SK-MEL-5 (cell line): Measurements from ENCODE around the gene CCDC171. TPM values are rescaled to one million over a fixed set of nuclear protein-coding genes. Genes with fewer than 3 reads are reported as not detected.
A peak's percentile ranks its signal among the peaks of the same experiment; 100 is the strongest.

Experiments
- DNase-seq: peaks from one replicate; pipeline ENCODE4 v3.0.0-alpha.2; 2016; ENCODE audit warnings: low read depth, low spot score
- in situ Hi-C: cut with HindIII; loops from 2 replicates; pipeline ENCODE4 v1.10.0; 2016; ENCODE audit warnings: low sequenced_read_pairs, high pct_unique_total_duplicates, low pct_unique_long_range_greater_than_20kb
- small RNA-seq, 2 experiments: library from RNA; depleted of rRNA; stranded (forward); fragments of <200 nt; gene quantifications; one replicate each; pipeline ENCODE3, GENCODE V24; 2014
- total RNA-seq: library from RNA; depleted of rRNA; stranded (reverse); fragments of >200 nt; shearing (Covaris generic); gene quantifications from 2 replicates; pipeline ENCODE4 v1.2.3, GENCODE V29; 2014; rRNA removed

The CCDC171 gene
- total RNA-seq, 1 experiment from 2014 or later = 72.9 TPM

- in situ Hi-C loops = no loop called here
- peak; percentile 42 for DNase-seq
Measured at GRCh38 chr9:15999422-16000339, 446.8 kb downstream of the CCDC171 start.

- in situ Hi-C loops = no loop called here
- DNase-seq = no peak
Measured at GRCh38 chr9:16000811-16001210, 448.0 kb downstream of the CCDC171 start.

- DNase-seq = no peak
- in situ Hi-C loops = no loop called here
Measured at GRCh38 chr9:16001856-16002255, 449.0 kb downstream of the CCDC171 start.

GRCh38 chr9:16002816-16003215, 450.0 kb downstream of the CCDC171 start:
- no peak for DNase-seq
- in situ Hi-C loops = no loop called here

GRCh38 chr9:16003785-16004184, 450.9 kb downstream of the CCDC171 start:
- in situ Hi-C loops = no loop called here
- no peak for DNase-seq

- in situ Hi-C loops = no loop called here
- DNase-seq = no peak
Measured at GRCh38 chr9:16004613-16005012, 451.8 kb downstream of the CCDC171 start.

GRCh38 chr9:16010221-16010620, 457.4 kb downstream of the CCDC171 start:
- in situ Hi-C loops = no loop called here

GRCh38 chr9:16012621-16013020, 459.8 kb downstream of the CCDC171 start:
- in situ Hi-C loops = no loop called here
- DNase-seq = no peak

More at GRCh38 chr9:16010221-16010620, 457.4 kb downstream of the CCDC171 start:
- DNase-seq = no peak

GRCh38 chr9:16013366-16013765, 460.5 kb downstream of the CCDC171 start:
- no peak for DNase-seq
- in situ Hi-C loops = no loop called here

GRCh38 chr9:16013826-16014225, 461.0 kb downstream of the CCDC171 start:
- no peak for DNase-seq
- in situ Hi-C loops = no loop called here

GRCh38 chr9:16022228-16022627, 469.4 kb downstream of the CCDC171 start:
- DNase-seq = no peak
- in situ Hi-C loops = no loop called here

GRCh38 chr9:16023446-16023845, 470.6 kb downstream of the CCDC171 start:
- in situ Hi-C loops = no loop called here

More at GRCh38 chr9:16023446-16023845, 470.6 kb downstream of the CCDC171 start:
- DNase-seq = no peak

Small RNA genes within 50 kb of the gene (small RNA-seq; reads per million reads assigned to genes)
- gene AL513423.1 (0 reads per million in 2 experiments), gene HMGN2P16 (0 reads per million in 2 experiments), gene RN7SL98P (0 reads per million in 2 experiments), gene RNU6-14P (0.04 to 0.57 reads per million in 2 experiments), gene RNU6-246P (0 reads per million in 2 experiments)

Other genes with a start within 250 kb of the CCDC171 start
- gene TTC39B, start 245.8 kb upstream of the CCDC171 start, total RNA-seq = 6.1 and 8.0 TPM in 2 replicates
- gene SNAPC3, start 130.2 kb upstream of the CCDC171 start, total RNA-seq = 33.4 and 34.9 TPM in 2 replicates
- 38.8 and 41.2 TPM in 2 replicates for gene PSIP1, start 42.1 kb upstream of the CCDC171 start, total RNA-seq